Subcutaneous adipose tissue (tissue), 4 donors: ENCODE results near the gene LOX. TPM values are rescaled to one million over a fixed set of nuclear protein-coding genes. Genes with fewer than 3 reads are reported as not detected.

Source experiments
- CTCF ChIP-seq: fragments of 450-650 bp; IDR thresholded peaks from one replicate; pipeline ENCODE4 v1.5.1; 2016; ENCODE audit warnings: low read depth, mild to moderate bottlenecking, control low read depth, antibody characterized with exemption, moderate library complexity
- total RNA-seq, 4 donors: library from RNA; depleted of rRNA; stranded (reverse); fragments of >200 nt; gene quantifications; one replicate each; pipeline ENCODE4 v1.1.0, GENCODE V29; 2016

Gene LOX
- total RNA-seq = 100 to 1,000 TPM in 2 of 4 donors, 10 to 100 TPM in 2; 22.2 to 161 (median 73.2) TPM

GRCh38 chr5:122078116-122079110, at the start of gene LOX:
Gene LOX, minus strand, starts transcription at chr5:122078259. Its CDS starts 274 bp downstream, at chr5:122077985.
- no peak for TF ChIP-seq CTCF

- TF ChIP-seq CTCF = no peak
Observed at GRCh38 chr5:122126756-122127321, 48.8 kb upstream of the LOX start.

GRCh38 chr5:122126177-122126755, 48.2 kb upstream of the LOX start:
- TF ChIP-seq CTCF = no peak

GRCh38 chr5:122124766-122125165, 46.7 kb upstream of the LOX start:
- no peak for TF ChIP-seq CTCF

GRCh38 chr5:122121479-122122465, 43.7 kb upstream of the LOX start:
- no peak for TF ChIP-seq CTCF

- TF ChIP-seq CTCF = no peak
Observed at GRCh38 chr5:122120957-122121356, 42.9 kb upstream of the LOX start.
